Loucy (cell line): ENCODE data around the gene KIAA0408.

Experiments
- H2AFZ ChIP-seq: fragments of 200-600 bp; sonication (generic); 2 replicates; pipeline ENCODE4 v1.6.0; 2016; ENCODE audit warnings: antibody characterized with exemption, mild to moderate bottlenecking, low read length, moderate library complexity
- H3F3A ChIP-seq: fragments of 200-600 bp; 2 replicates; pipeline ENCODE4 v1.6.0; 2016; ENCODE audit warnings: antibody characterized with exemption, low read depth, mild to moderate bottlenecking
- H3K27me3 ChIP-seq: fragments of 200-600 bp; sonication (generic); 2 replicates; pipeline ENCODE4 v1.6.1; 2014; ENCODE audit warnings: low read length, mild to moderate bottlenecking; ENCODE audit not compliant: insufficient read depth, poor library complexity, severe bottlenecking
- H3K36me3 ChIP-seq: fragments of 200-600 bp; sonication (generic); 2 replicates; pipeline ENCODE4 v1.6.1; 2016; ENCODE audit warnings: low read length; ENCODE audit not compliant: insufficient read depth
- H3K4me1 ChIP-seq: fragments of 200-600 bp; sonication (generic); 2 replicates; pipeline ENCODE4 v1.5.1; 2014; ENCODE audit warnings: low read length, mild to moderate bottlenecking; ENCODE audit not compliant: insufficient read depth, poor library complexity, severe bottlenecking
- H3K4me2 ChIP-seq: fragments of 200-600 bp; sonication (generic); 2 replicates; pipeline ENCODE4 v1.6.0; 2014; ENCODE audit warnings: antibody characterized with exemption, low read length, low read depth, mild to moderate bottlenecking; ENCODE audit not compliant: poor library complexity, severe bottlenecking
- H3K4me3 ChIP-seq: fragments of 200-600 bp; sonication (generic); 2 replicates; pipeline ENCODE4 v1.5.1; 2014; ENCODE audit warnings: low read length, mild to moderate bottlenecking, mixed read lengths; ENCODE audit not compliant: poor library complexity, severe bottlenecking
- H3K79me2 ChIP-seq: fragments of 200-600 bp; sonication (generic); 2 replicates; pipeline ENCODE4 v1.6.1; 2014; ENCODE audit warnings: low read length; ENCODE audit not compliant: insufficient read depth
- H3K9ac ChIP-seq: fragments of 200-600 bp; sonication (generic); 2 replicates; pipeline ENCODE4 v1.6.0; 2014; ENCODE audit warnings: mild to moderate bottlenecking, low read depth, low read length, moderate library complexity; ENCODE audit not compliant: poor library complexity, severe bottlenecking
- H3K9me2 ChIP-seq: fragments of 200-600 bp; sonication (generic); replicated peaks from 2 replicates; pipeline ENCODE4 v1.6.1; 2016; ENCODE audit warnings: low read depth, low read length, mixed read lengths
- H3K9me3 ChIP-seq: fragments of 200-600 bp; sonication (generic); 2 replicates; pipeline ENCODE4 v1.6.1; 2014; ENCODE audit warnings: mild to moderate bottlenecking, antibody characterized with exemption, low read length, low read depth; ENCODE audit not compliant: insufficient read depth
- H4K20me1 ChIP-seq: fragments of 200-600 bp; sonication (generic); 2 replicates; pipeline ENCODE4 v1.6.0; 2014; ENCODE audit warnings: antibody characterized with exemption, low read length, mild to moderate bottlenecking; ENCODE audit not compliant: insufficient read depth, poor library complexity, severe bottlenecking
- EZH2phosphoT487 ChIP-seq: fragments of 200-600 bp; IDR thresholded peaks from 2 replicates; pipeline ENCODE4 v1.6.1; 2018; ENCODE audit warnings: antibody characterized with exemption, mild to moderate bottlenecking, moderate library complexity, borderline replicate concordance
- TF ChIP-seq, protein P1 (sequence below): fragments of 200-600 bp; sonication (generic); conservative IDR thresholded peaks from 2 replicates; pipeline ENCODE4 v1.5.1; 2014; ENCODE audit warnings: mild to moderate bottlenecking, antibody characterized with exemption, low read length

The KIAA0408 gene

DNA sequence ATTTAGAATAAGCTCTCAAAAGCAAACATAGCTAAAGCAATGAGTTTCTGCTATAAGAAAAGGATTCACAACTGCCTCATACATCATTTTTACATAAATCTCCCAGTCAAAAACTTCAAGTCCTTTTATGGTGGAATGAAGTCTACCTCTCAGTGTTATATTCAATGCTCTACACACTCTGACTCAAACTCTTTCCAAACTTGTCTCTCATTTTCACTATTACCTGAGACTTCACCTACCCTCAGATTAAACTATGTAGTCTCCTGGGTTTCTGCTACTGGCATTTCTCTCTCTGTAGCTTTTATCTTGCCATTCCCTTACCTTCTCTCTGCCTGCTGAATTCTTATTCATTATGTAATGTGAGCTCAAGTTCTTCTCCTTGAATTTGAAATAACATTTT, 11.4 kb downstream of the KIAA0408 start:
- TF ChIP-seq EZH2phosphoT487: no peak
- TF ChIP-seq, protein P1, sequence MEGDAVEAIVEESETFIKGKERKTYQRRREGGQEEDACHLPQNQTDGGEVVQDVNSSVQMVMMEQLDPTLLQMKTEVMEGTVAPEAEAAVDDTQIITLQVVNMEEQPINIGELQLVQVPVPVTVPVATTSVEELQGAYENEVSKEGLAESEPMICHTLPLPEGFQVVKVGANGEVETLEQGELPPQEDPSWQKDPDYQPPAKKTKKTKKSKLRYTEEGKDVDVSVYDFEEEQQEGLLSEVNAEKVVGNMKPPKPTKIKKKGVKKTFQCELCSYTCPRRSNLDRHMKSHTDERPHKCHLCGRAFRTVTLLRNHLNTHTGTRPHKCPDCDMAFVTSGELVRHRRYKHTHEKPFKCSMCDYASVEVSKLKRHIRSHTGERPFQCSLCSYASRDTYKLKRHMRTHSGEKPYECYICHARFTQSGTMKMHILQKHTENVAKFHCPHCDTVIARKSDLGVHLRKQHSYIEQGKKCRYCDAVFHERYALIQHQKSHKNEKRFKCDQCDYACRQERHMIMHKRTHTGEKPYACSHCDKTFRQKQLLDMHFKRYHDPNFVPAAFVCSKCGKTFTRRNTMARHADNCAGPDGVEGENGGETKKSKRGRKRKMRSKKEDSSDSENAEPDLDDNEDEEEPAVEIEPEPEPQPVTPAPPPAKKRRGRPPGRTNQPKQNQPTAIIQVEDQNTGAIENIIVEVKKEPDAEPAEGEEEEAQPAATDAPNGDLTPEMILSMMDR: no peak
- no peak overlapping the region for H3K9ac ChIP-seq
- H4K20me1 ChIP-seq: no peaks in the 10 kb centered on the region
- peaks cover 6% of the 10 kb centered on the region for H3K4me1 ChIP-seq
- H3K36me3 ChIP-seq: peaks cover 16% of the 10 kb centered on the region; the same call in 1 of the 2 replicates
- no peaks in the 10 kb centered on the region for H3F3A ChIP-seq
- no peak overlapping the region for H3K4me3 ChIP-seq
- no peaks in the 10 kb centered on the region for H3K9me3 ChIP-seq
- H3K79me2 ChIP-seq: no peaks in the 10 kb centered on the region
- H3K4me2 ChIP-seq: no peak overlapping the region
- no peaks in the 10 kb centered on the region for H3K27me3 ChIP-seq
- no peak overlapping the region for H2AFZ ChIP-seq
- no peaks in the 10 kb centered on the region for H3K9me2 ChIP-seq

DNA sequence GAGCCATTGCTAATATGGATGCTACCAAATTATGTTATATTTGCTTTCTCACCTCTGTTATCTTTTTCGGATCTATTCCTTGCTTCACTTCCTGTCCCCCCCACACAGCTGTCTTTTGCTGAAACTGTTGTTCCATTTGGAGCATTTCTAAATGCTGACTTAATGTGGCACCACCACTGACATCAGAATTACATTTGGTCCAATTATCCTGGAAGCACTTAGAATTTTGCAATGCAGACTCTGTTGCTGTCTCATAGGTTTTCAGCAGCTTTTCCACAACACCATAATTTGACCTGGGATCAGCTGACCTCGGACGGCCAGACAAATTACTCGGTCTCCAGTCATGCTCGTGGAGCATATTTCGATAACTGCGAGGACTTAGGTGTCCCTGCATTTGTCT, 12.8 kb downstream of the KIAA0408 start:
- Histone ChIP-seq H3K4me2 (no peak overlapping the region), H3K4me1 (peaks cover 6% of the 10 kb centered on the region), H3K79me2 (no peaks in the 10 kb centered on the region), H3K9ac (no peak overlapping the region), H3K4me3 (no peak overlapping the region), H3K36me3 (peaks cover 16% of the 10 kb centered on the region; the same call in 1 of the 2 replicates), H4K20me1 (no peaks in the 10 kb centered on the region), H3F3A (no peaks in the 10 kb centered on the region), H3K27me3 (no peaks in the 10 kb centered on the region), H2AFZ (no peak overlapping the region), H3K9me3 (no peaks in the 10 kb centered on the region), H3K9me2 (no peaks in the 10 kb centered on the region)
- no peak for TF ChIP-seq EZH2phosphoT487
- TF ChIP-seq, protein P1: no peak

DNA sequence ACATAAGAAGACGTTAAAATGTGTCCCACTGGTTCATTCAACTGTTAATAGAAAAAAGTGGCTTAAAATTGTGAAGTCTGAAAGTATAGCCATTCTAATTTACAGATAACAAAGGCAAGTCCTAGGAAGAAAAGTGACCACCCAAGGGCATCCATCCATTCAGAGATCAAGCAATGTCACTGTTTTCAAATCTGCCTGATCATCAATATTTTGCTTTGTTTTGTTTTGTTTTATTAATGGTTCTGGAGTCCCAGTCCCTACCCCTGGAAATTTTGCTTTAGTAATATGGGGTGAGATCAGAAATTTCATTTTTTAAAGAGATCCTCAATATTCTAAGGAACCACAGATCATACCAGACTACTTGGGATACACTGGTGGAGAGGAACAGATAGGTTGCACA, 17.3 kb downstream of the KIAA0408 start:
- no peaks in the 10 kb centered on the region for H4K20me1 ChIP-seq
- no peak overlapping the region for H2AFZ ChIP-seq
- peaks cover 3% of the 10 kb centered on the region; the same call in 1 of the 2 replicates for H3K36me3 ChIP-seq
- no peaks in the 10 kb centered on the region for H3K9me3 ChIP-seq
- H3K27me3 ChIP-seq: no peaks in the 10 kb centered on the region
- no peaks in the 10 kb centered on the region for H3K9me2 ChIP-seq
- H3K4me3 ChIP-seq: no peak overlapping the region
- TF ChIP-seq, protein P1: no peak
- no peak for TF ChIP-seq EZH2phosphoT487
- H3K4me2 ChIP-seq: no peak overlapping the region
- H3K79me2 ChIP-seq: no peaks in the 10 kb centered on the region
- no peaks in the 10 kb centered on the region for H3F3A ChIP-seq
- no peak overlapping the region for H3K9ac ChIP-seq
- peaks cover 6% of the 10 kb centered on the region for H3K4me1 ChIP-seq
